GM12878 (cell line): ENCODE data around the gene SRSF5. TPM values are rescaled to one million over a fixed set of nuclear protein-coding genes. Genes with fewer than 3 reads are reported as not detected.

ENCODE experiments used
- BMI1 ChIP-seq: fragments of 450-650 bp; IDR thresholded peaks from 2 replicates; pipeline ENCODE4 v1.6.1; 2016; ENCODE audit warnings: mild to moderate bottlenecking, moderate library complexity, borderline replicate concordance
- CBFB ChIP-seq: IDR thresholded peaks from 2 replicates; pipeline ENCODE4 v1.6.1; 2016; ENCODE audit warnings: antibody characterized with exemption, low read depth
- CHD4 ChIP-seq: fragments of 200-600 bp; sonication (generic); IDR thresholded peaks from 2 replicates; pipeline ENCODE4 v1.6.1; 2016; ENCODE audit warnings: mild to moderate bottlenecking
- EZH2 ChIP-seq: IDR thresholded peaks from 2 replicates; pipeline ENCODE4 v1.6.1; 2012; ENCODE audit warnings: low read depth, mild to moderate bottlenecking, control low read depth, inconsistent platforms, low read length, borderline replicate concordance; ENCODE audit not compliant: control insufficient read depth
- FOXK2 ChIP-seq: fragments of 450-650 bp; IDR thresholded peaks from 2 replicates; pipeline ENCODE4 v1.6.1; 2017; ENCODE audit warnings: mild to moderate bottlenecking, moderate library complexity
- IRF5 ChIP-seq: fragments of 450-650 bp; IDR thresholded peaks from 2 replicates; pipeline ENCODE4 v1.6.1; 2017; ENCODE audit warnings: borderline replicate concordance
- MYB ChIP-seq: fragments of 150-350 bp; IDR thresholded peaks from 2 replicates; pipeline ENCODE4 v1.6.1; 2014; ENCODE audit warnings: mild to moderate bottlenecking, low read depth, low read length, borderline replicate concordance
- PRDM15 ChIP-seq: fragments of 450-650 bp; formaldehyde crosslinking; IDR thresholded peaks from 2 replicates; pipeline ENCODE4 v1.4.0; 2020; ENCODE audit warnings: mild to moderate bottlenecking, moderate library complexity
- SREBF2 ChIP-seq: IDR thresholded peaks from 2 replicates; pipeline ENCODE4 v1.6.1; 2012; ENCODE audit warnings: mild to moderate bottlenecking, low read length
- STAT3 ChIP-seq: IDR thresholded peaks from 2 replicates; pipeline ENCODE4 v1.6.1; 2011; ENCODE audit warnings: low read depth, low read length, improper control_type of control experiment
- ZNF274 ChIP-seq: IDR thresholded peaks from one replicate; pipeline ENCODE4 v1.8.0; 2011; ENCODE audit not compliant: insufficient read length, insufficient read depth
- polyA plus RNA-seq, 11 experiments: library from polyadenylated mRNA; depleted of rRNA in 4 of 11; unstranded in 6 of 11; stranded (reverse) in 5 of 11; fragments of >200 nt; fragmentation: Nextera tagmentation in 4 of 11; fragmentation: Illumina TruSeq in 1 of 11; extraction: Ambion mirVana in 4 of 11; extraction: Trizol in 1 of 11; gene quantifications; 1 replicate in 1 of 11; 2 replicates in 10 of 11; pipeline versions ENCODE4 v1.2.1 to v1.2.3, GENCODE V29; 2011 to 2016; ENCODE audit warnings: inconsistent platforms in 2 of 11, missing spikeins in 2 of 11, low read depth in 1 of 11
- total RNA-seq, 4 experiments: library from RNA; depleted of rRNA in 3 of 4; stranded (reverse); fragments of >200 nt in 3 of 4; fragmentation: Illumina TruSeq in 1 of 4; extraction: Trizol in 1 of 4; gene quantifications; 2 replicates each; pipeline versions ENCODE4 v1.2.1 to v1.2.3, GENCODE V29; 2013 to 2021
- TF ChIP-seq, protein P1 (sequence below): IDR thresholded peaks from 2 replicates; pipeline ENCODE4 v1.6.1; 2012; ENCODE audit warnings: low read depth, low read length, improper control_type of control experiment
- TF ChIP-seq, protein P2 (sequence below): IDR thresholded peaks from 2 replicates; pipeline ENCODE4 v1.6.1; 2012; ENCODE audit warnings: mild to moderate bottlenecking, low read depth, low read length

SRSF5 gene
- total and polyA plus RNA-seq, 10 of the 15 experiments (the other 5 are each of a cell fraction or from before 2014, with no cell fraction given) = 136 to 453 (median 275) TPM

GRCh38 chr14:69768873-69769272 is 1.9 kb downstream of the SRSF5 start (continued):
- no peak for TF ChIP-seq ZNF274
- no peak for TF ChIP-seq BMI1
- TF ChIP-seq IRF5 = no peak
- TF ChIP-seq, protein P1, sequence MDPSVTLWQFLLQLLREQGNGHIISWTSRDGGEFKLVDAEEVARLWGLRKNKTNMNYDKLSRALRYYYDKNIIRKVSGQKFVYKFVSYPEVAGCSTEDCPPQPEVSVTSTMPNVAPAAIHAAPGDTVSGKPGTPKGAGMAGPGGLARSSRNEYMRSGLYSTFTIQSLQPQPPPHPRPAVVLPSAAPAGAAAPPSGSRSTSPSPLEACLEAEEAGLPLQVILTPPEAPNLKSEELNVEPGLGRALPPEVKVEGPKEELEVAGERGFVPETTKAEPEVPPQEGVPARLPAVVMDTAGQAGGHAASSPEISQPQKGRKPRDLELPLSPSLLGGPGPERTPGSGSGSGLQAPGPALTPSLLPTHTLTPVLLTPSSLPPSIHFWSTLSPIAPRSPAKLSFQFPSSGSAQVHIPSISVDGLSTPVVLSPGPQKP = no peak
- no peak for TF ChIP-seq MYB
- TF ChIP-seq CBFB = no peak
- TF ChIP-seq FOXK2 = no peak
- TF ChIP-seq, protein P2, sequence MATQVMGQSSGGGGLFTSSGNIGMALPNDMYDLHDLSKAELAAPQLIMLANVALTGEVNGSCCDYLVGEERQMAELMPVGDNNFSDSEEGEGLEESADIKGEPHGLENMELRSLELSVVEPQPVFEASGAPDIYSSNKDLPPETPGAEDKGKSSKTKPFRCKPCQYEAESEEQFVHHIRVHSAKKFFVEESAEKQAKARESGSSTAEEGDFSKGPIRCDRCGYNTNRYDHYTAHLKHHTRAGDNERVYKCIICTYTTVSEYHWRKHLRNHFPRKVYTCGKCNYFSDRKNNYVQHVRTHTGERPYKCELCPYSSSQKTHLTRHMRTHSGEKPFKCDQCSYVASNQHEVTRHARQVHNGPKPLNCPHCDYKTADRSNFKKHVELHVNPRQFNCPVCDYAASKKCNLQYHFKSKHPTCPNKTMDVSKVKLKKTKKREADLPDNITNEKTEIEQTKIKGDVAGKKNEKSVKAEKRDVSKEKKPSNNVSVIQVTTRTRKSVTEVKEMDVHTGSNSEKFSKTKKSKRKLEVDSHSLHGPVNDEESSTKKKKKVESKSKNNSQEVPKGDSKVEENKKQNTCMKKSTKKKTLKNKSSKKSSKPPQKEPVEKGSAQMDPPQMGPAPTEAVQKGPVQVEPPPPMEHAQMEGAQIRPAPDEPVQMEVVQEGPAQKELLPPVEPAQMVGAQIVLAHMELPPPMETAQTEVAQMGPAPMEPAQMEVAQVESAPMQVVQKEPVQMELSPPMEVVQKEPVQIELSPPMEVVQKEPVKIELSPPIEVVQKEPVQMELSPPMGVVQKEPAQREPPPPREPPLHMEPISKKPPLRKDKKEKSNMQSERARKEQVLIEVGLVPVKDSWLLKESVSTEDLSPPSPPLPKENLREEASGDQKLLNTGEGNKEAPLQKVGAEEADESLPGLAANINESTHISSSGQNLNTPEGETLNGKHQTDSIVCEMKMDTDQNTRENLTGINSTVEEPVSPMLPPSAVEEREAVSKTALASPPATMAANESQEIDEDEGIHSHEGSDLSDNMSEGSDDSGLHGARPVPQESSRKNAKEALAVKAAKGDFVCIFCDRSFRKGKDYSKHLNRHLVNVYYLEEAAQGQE = no peak
- TF ChIP-seq STAT3 = no peak
- TF ChIP-seq EZH2 = no peak
- TF ChIP-seq CHD4 = no peak
- TF ChIP-seq PRDM15 = no peak
- no peak for TF ChIP-seq SREBF2
